DND-41 (cell line): ENCODE results near the gene LRRC27.

Experiments
- ATAC-seq: fragments of 200-7000 bp; cut with Tn5 transposase; 3 replicates; pipeline ENCODE4 v1.9.1; 2021; ENCODE audit warnings: low read depth; ENCODE audit not compliant: insufficient read depth
- DNase-seq: peaks from one replicate; pipeline ENCODE4 v3.0.0-alpha.2; 2020
- H2AFZ ChIP-seq: 2 replicates; pipeline ENCODE4 v1.6.0; 2012; ENCODE audit warnings: low read depth, low read length
- H3K27ac ChIP-seq: 2 replicates; pipeline ENCODE4 v1.5.1; 2012; ENCODE audit warnings: low read length, inconsistent platforms
- H3K27me3 ChIP-seq: fragments of 200-600 bp; sonication (generic); 2 replicates; pipeline ENCODE4 v1.6.0; 2012; ENCODE audit warnings: low read length, mild to moderate bottlenecking, inconsistent platforms; ENCODE audit not compliant: insufficient read depth, poor library complexity
- H3K36me3 ChIP-seq: 2 replicates; pipeline ENCODE4 v1.5.1; 2012; ENCODE audit warnings: low read length, inconsistent platforms; ENCODE audit not compliant: insufficient read depth
- H3K4me1 ChIP-seq: 2 replicates; pipeline ENCODE4 v1.5.1; 2012; ENCODE audit warnings: mild to moderate bottlenecking, low read length; ENCODE audit not compliant: insufficient read depth
- H3K4me2 ChIP-seq: 2 replicates; pipeline ENCODE4 v1.6.0; 2012; ENCODE audit warnings: mild to moderate bottlenecking, moderate library complexity, low read length, inconsistent platforms; ENCODE audit not compliant: insufficient read depth
- H3K4me3 ChIP-seq, 2 experiments: fragments of 200-600 bp in 1 of 2; shearing (Covaris generic) in 1 of 2; 2 replicates each; pipeline ENCODE4 v1.5.1; 2012 to 2016; ENCODE audit warnings: inconsistent platforms in 2 of 2, low read length in 2 of 2, mild to moderate bottlenecking in 2 of 2, low read depth in 1 of 2, moderate library complexity in 1 of 2
- H3K79me2 ChIP-seq: 2 replicates; pipeline ENCODE4 v1.6.0; 2012; ENCODE audit warnings: low read length, inconsistent platforms; ENCODE audit not compliant: insufficient read depth
- H3K9ac ChIP-seq: 2 replicates; pipeline ENCODE4 v1.6.0; 2012; ENCODE audit warnings: low read depth, mild to moderate bottlenecking, inconsistent platforms, low read length, moderate library complexity
- H3K9me3 ChIP-seq: 2 replicates; pipeline ENCODE4 v1.5.1; 2012; ENCODE audit warnings: low read length, moderate library complexity, mild to moderate bottlenecking, inconsistent platforms; ENCODE audit not compliant: insufficient read depth, severe bottlenecking
- H4K20me1 ChIP-seq: 2 replicates; pipeline ENCODE4 v1.6.0; 2012; ENCODE audit warnings: low read length; ENCODE audit not compliant: insufficient read depth
- CTCF ChIP-seq: IDR thresholded peaks from 2 replicates; pipeline ENCODE4 v1.5.1; 2012; ENCODE audit warnings: borderline replicate concordance, low read length, moderate library complexity, mild to moderate bottlenecking; ENCODE audit not compliant: poor library complexity, severe bottlenecking; ENCODE audit errors: extremely low read depth
- EZH2 ChIP-seq: IDR thresholded peaks from 3 replicates; pipeline ENCODE4 v1.6.1; 2012; ENCODE audit warnings: borderline replicate concordance, low read depth, mild to moderate bottlenecking, moderate library complexity, low read length, inconsistent platforms; ENCODE audit not compliant: severe bottlenecking

Gene LRRC27

GRCh38 chr10:132345345-132345744 lies 13.4 kb downstream of the LRRC27 start:
- Histone ChIP-seq H3K36me3 (peaks cover 9% of the 10 kb centered on the region), H3K9me3 (no peaks in the 10 kb centered on the region), H3K27me3 (no peaks in the 10 kb centered on the region), H3K4me2 (no peak overlapping the region), H3K9ac (no peak overlapping the region), H4K20me1 (no peaks in the 10 kb centered on the region), H3K4me1 (no peaks in the 10 kb centered on the region), H3K79me2 (no peaks in the 10 kb centered on the region), H3K4me3 (no peak overlapping the region), H2AFZ (no peak overlapping the region), H3K27ac (no peak overlapping the region)
- no peak for TF ChIP-seq CTCF
- no peak for TF ChIP-seq EZH2
- ATAC-seq (no peak), DNase-seq (no peak)

GRCh38 chr10:132346806-132347205 lies 14.8 kb downstream of the LRRC27 start:
- Histone ChIP-seq H3K9me3 (no peaks in the 10 kb centered on the region), H3K4me2 (no peak overlapping the region), H4K20me1 (no peaks in the 10 kb centered on the region), H3K27ac (no peak overlapping the region), H3K9ac (no peak overlapping the region), H3K4me1 (no peaks in the 10 kb centered on the region), H3K79me2 (no peaks in the 10 kb centered on the region), H3K4me3 (no peak overlapping the region), H2AFZ (no peak overlapping the region), H3K27me3 (no peaks in the 10 kb centered on the region), H3K36me3 (peaks cover 9% of the 10 kb centered on the region)
- DNase-seq, result no peak
- no peak for TF ChIP-seq CTCF
- no peak for TF ChIP-seq EZH2
- ATAC-seq, result no peak

GRCh38 chr10:132347211-132347930 lies 15.4 kb downstream of the LRRC27 start:
- Histone ChIP-seq H3K4me2 (no peak overlapping the region), H3K9me3 (no peaks in the 10 kb centered on the region), H3K79me2 (no peaks in the 10 kb centered on the region), H3K4me1 (no peaks in the 10 kb centered on the region), H3K9ac (no peak overlapping the region), H3K4me3 (no peak overlapping the region), H3K27me3 (no peaks in the 10 kb centered on the region), H3K36me3 (peaks cover 9% of the 10 kb centered on the region), H2AFZ (no peak overlapping the region), H4K20me1 (no peaks in the 10 kb centered on the region), H3K27ac (no peak overlapping the region)
- ATAC-seq (no peak), DNase-seq (no peak)
- TF ChIP-seq EZH2, result no peak
- TF ChIP-seq CTCF, result no peak

GRCh38 chr10:132347931-132348267 lies 15.9 kb downstream of the LRRC27 start:
- Histone ChIP-seq H2AFZ (no peak overlapping the region), H3K9ac (no peak overlapping the region), H3K27me3 (no peaks in the 10 kb centered on the region), H3K36me3 (peaks cover 9% of the 10 kb centered on the region; the same call in 1 of the 2 replicates), H3K9me3 (no peaks in the 10 kb centered on the region), H3K4me3 (no peak overlapping the region), H3K27ac (no peak overlapping the region), H3K79me2 (no peaks in the 10 kb centered on the region), H3K4me2 (no peak overlapping the region), H4K20me1 (no peaks in the 10 kb centered on the region), H3K4me1 (no peaks in the 10 kb centered on the region)
- TF ChIP-seq EZH2 (no peak), CTCF (no peak)
- DNase-seq, result no peak
- no peak for ATAC-seq
